Medulla oblongata (tissue), 1 donor: ENCODE measurements around the gene ADM2.
A peak's percentile ranks its signal among the peaks of the same experiment; 100 is the strongest.
"Not testable (repeated sequence)": the region's sequence is repeated elsewhere in the genome, so short reads cannot be mapped to it uniquely, and the experiment has no call there.

Experiments
- DNase-seq: peaks from one replicate; pipeline ENCODE4 v3.0.0-alpha.2; 2015; ENCODE audit errors: extremely low spot score

ADM2 gene

GRCh38 chr22:50505776-50506610 lies 24.6 kb downstream of the ADM2 start:
- DNase-seq: no peak

GRCh38 chr22:50506611-50507420 lies 25.5 kb downstream of the ADM2 start:
- peak; percentile 4 for DNase-seq

- no peak for DNase-seq
Measured at GRCh38 chr22:50507421-50507990, 26.2 kb downstream of the ADM2 start, which contains the start of gene LMF2. Gene LMF2 (minus strand): TSS chr22:50507702. CDS start chr22:50507675, 27 bp downstream.

- peak; percentile 97 for DNase-seq
Measured at GRCh38 chr22:50507991-50508884, 26.9 kb downstream of the ADM2 start, which contains the start of gene NCAPH2. Gene NCAPH2 (plus strand): TSS chr22:50508224. CDS start chr22:50508338, 114 bp downstream.

GRCh38 chr22:50508897-50509296 lies 27.6 kb downstream of the ADM2 start:
- DNase-seq: no peak

GRCh38 chr22:50513175-50513574 lies 31.8 kb downstream of the ADM2 start:
- DNase-seq: no peak

- DNase-seq: no peak
Measured at GRCh38 chr22:50516068-50516467, 34.7 kb downstream of the ADM2 start.

GRCh38 chr22:50516891-50517290 lies 35.5 kb downstream of the ADM2 start:
- no peak for DNase-seq

GRCh38 chr22:50517495-50518260 lies 36.3 kb downstream of the ADM2 start:
- DNase-seq: no peak

GRCh38 chr22:50518606-50519005 lies 37.3 kb downstream of the ADM2 start:
- no peak for DNase-seq

- no peak for DNase-seq
Measured at GRCh38 chr22:50519151-50519550, 37.8 kb downstream of the ADM2 start.

GRCh38 chr22:50520184-50520583 lies 38.8 kb downstream of the ADM2 start:
- DNase-seq: not testable (repeated sequence)

GRCh38 chr22:50520826-50521453 lies 39.6 kb downstream of the ADM2 start:
- DNase-seq: no peak

GRCh38 chr22:50521710-50522109 lies 40.4 kb downstream of the ADM2 start:
- no peak for DNase-seq

GRCh38 chr22:50522208-50522805 lies 41.0 kb downstream of the ADM2 start:
- no peak for DNase-seq

GRCh38 chr22:50522806-50523438 lies 41.6 kb downstream of the ADM2 start:
- DNase-seq: no peak

- DNase-seq: no peak
Measured at GRCh38 chr22:50523458-50523805, 42.1 kb downstream of the ADM2 start.

- DNase-seq: no peak
Measured at GRCh38 chr22:50523806-50524675, 42.7 kb downstream of the ADM2 start.
